Muscle layer of duodenum (tissue), 2 donors: ENCODE results near the gene ANAPC7.
"Not testable (repeated sequence)": the region's sequence is repeated elsewhere in the genome, so short reads cannot be mapped to it uniquely, and the experiment has no call there.

Source experiments
- H3K27ac ChIP-seq: one replicate; pipeline ENCODE4 v1.7.0; 2013; ENCODE audit warnings: mild to moderate bottlenecking, low read length
- H3K27me3 ChIP-seq: one replicate; pipeline ENCODE4 v1.7.0; 2013; ENCODE audit warnings: low read depth, mild to moderate bottlenecking, control low read depth, low read length
- H3K36me3 ChIP-seq, 2 donors: one replicate each; pipeline ENCODE4 v1.7.0; 2013; ENCODE audit warnings: low read length in 2 of 2, control low read depth in 1 of 2, mild to moderate bottlenecking in 1 of 2; ENCODE audit not compliant: insufficient read depth in 2 of 2, control insufficient read depth in 1 of 2
- H3K4me1 ChIP-seq, 2 donors: one replicate each; pipeline ENCODE4 v1.7.0; 2013; ENCODE audit warnings: low read length in 2 of 2, mild to moderate bottlenecking in 2 of 2, control low read depth in 1 of 2, moderate library complexity in 1 of 2; ENCODE audit not compliant: insufficient read depth in 2 of 2, control insufficient read depth in 1 of 2
- H3K4me3 ChIP-seq, 2 donors: one replicate each; pipeline ENCODE4 v1.7.0; 2013; ENCODE audit warnings: low read length in 2 of 2, low read depth in 1 of 2, mild to moderate bottlenecking in 1 of 2
- H3K9me3 ChIP-seq, 2 donors: one replicate each; pipeline ENCODE4 v1.7.0; 2013; ENCODE audit warnings: low read length in 2 of 2, control low read depth in 1 of 2, mild to moderate bottlenecking in 1 of 2; ENCODE audit not compliant: control insufficient read depth in 1 of 2
- donor health status: healthy.

Gene ANAPC7

GRCh38 chr12:110344657-110345056, 58.9 kb downstream of the ANAPC7 start:
- Histone ChIP-seq H3K27ac (no peak overlapping the region), H3K27me3 (no peaks in the 10 kb centered on the region), H3K36me3 (peaks cover 89 to 96% of the 10 kb centered on the region in 2 donors), H3K9me3 (no peaks in the 10 kb centered on the region), H3K4me3 (no peak overlapping the region), H3K4me1 (no peaks in the 10 kb centered on the region)

GRCh38 chr12:110343736-110344555, 59.6 kb downstream of the ANAPC7 start:
- Histone ChIP-seq H3K4me3 (no peak overlapping the region), H3K36me3 (peaks cover 89 to 96% of the 10 kb centered on the region in 2 donors), H3K4me1 (peaks cover 5 to 7% of the 10 kb centered on the region in 2 donors), H3K9me3 (no peaks in the 10 kb centered on the region), H3K27me3 (no peaks in the 10 kb centered on the region), H3K27ac (no peak overlapping the region)

- H3K9me3 ChIP-seq = no peaks in the 10 kb centered on the region
- no peak overlapping the region for H3K27ac ChIP-seq
- no peaks in the 10 kb centered on the region for H3K27me3 ChIP-seq
- peaks cover 89 to 96% of the 10 kb centered on the region in 2 donors for H3K36me3 ChIP-seq
- H3K4me3 ChIP-seq = no peak overlapping the region
- H3K4me1 ChIP-seq = peaks cover 5 to 7% of the 10 kb centered on the region in 2 donors
Observed at GRCh38 chr12:110343114-110343513, 60.4 kb downstream of the ANAPC7 start.

- H3K36me3 ChIP-seq = peaks cover 90 to 96% of the 10 kb centered on the region in 2 donors
- H3K27ac ChIP-seq = no peak overlapping the region
- H3K9me3 ChIP-seq = no peaks in the 10 kb centered on the region
- peaks cover 5 to 7% of the 10 kb centered on the region in 2 donors for H3K4me1 ChIP-seq
- no peak overlapping the region for H3K4me3 ChIP-seq
- no peaks in the 10 kb centered on the region for H3K27me3 ChIP-seq
Observed at GRCh38 chr12:110342157-110342556, 61.4 kb downstream of the ANAPC7 start.

GRCh38 chr12:110340706-110341105, 62.8 kb downstream of the ANAPC7 start:
- Histone ChIP-seq H3K9me3 (no peaks in the 10 kb centered on the region), H3K27me3 (no peaks in the 10 kb centered on the region), H3K27ac (no peak overlapping the region), H3K36me3 (peaks cover 92 to 96% of the 10 kb centered on the region in 2 donors), H3K4me3 (no peak overlapping the region), H3K4me1 (peaks cover 5 to 7% of the 10 kb centered on the region in 2 donors)

GRCh38 chr12:110340261-110340660, 63.2 kb downstream of the ANAPC7 start:
- not testable (repeated sequence) for H3K4me1 ChIP-seq, H3K9me3 ChIP-seq, H3K27ac ChIP-seq, H3K27me3 ChIP-seq, H3K4me3 ChIP-seq
- peaks cover 92 to 96% of the 10 kb centered on the region in 2 donors for H3K36me3 ChIP-seq

- Histone ChIP-seq H3K36me3 (peaks cover 92 to 94% of the 10 kb centered on the region in 2 donors), H3K27me3 (no peaks in the 10 kb centered on the region), H3K4me3 (no peak overlapping the region), H3K4me1 (peaks cover 5 to 7% of the 10 kb centered on the region in 2 donors), H3K9me3 (no peaks in the 10 kb centered on the region), H3K27ac (no peak overlapping the region)
Observed at GRCh38 chr12:110339184-110339952, 64.1 kb downstream of the ANAPC7 start.

GRCh38 chr12:110338754-110339153, 64.8 kb downstream of the ANAPC7 start:
- peaks cover 92 to 94% of the 10 kb centered on the region in 2 donors for H3K36me3 ChIP-seq
- H3K4me3 ChIP-seq = no peak overlapping the region
- H3K9me3 ChIP-seq = no peaks in the 10 kb centered on the region
- H3K27ac ChIP-seq = no peak overlapping the region
- H3K4me1 ChIP-seq = peaks cover 5 to 7% of the 10 kb centered on the region in 2 donors
- no peaks in the 10 kb centered on the region for H3K27me3 ChIP-seq

GRCh38 chr12:110337912-110338710, 65.4 kb downstream of the ANAPC7 start:
- Histone ChIP-seq H3K4me3 (no peak overlapping the region), H3K27me3 (no peaks in the 10 kb centered on the region), H3K36me3 (peaks cover 92 to 94% of the 10 kb centered on the region in 2 donors), H3K9me3 (no peaks in the 10 kb centered on the region), H3K27ac (no peak overlapping the region), H3K4me1 (peaks cover 5 to 7% of the 10 kb centered on the region in 2 donors)

GRCh38 chr12:110335481-110336045, 67.9 kb downstream of the ANAPC7 start:
- peaks cover 68 to 86% of the 10 kb centered on the region in 2 donors for H3K36me3 ChIP-seq
- H3K9me3 ChIP-seq = no peaks in the 10 kb centered on the region
- no peak overlapping the region for H3K27ac ChIP-seq
- H3K4me1 ChIP-seq = peaks cover 7 to 17% of the 10 kb centered on the region in 2 donors
- H3K4me3 ChIP-seq = no peak overlapping the region
- no peaks in the 10 kb centered on the region for H3K27me3 ChIP-seq
